GM19324 (cell line): ENCODE data around the gene CORO2B.

ENCODE experiments used
- ATAC-seq: cut with Tn5 transposase; IDR thresholded peaks from one replicate; pipeline ENCODE4 v1.9.1; 2021; ENCODE audit warnings: mild to moderate bottlenecking, moderate library complexity; ENCODE audit not compliant: unreplicated experiment, low FRiP score

The CORO2B gene

DNA sequence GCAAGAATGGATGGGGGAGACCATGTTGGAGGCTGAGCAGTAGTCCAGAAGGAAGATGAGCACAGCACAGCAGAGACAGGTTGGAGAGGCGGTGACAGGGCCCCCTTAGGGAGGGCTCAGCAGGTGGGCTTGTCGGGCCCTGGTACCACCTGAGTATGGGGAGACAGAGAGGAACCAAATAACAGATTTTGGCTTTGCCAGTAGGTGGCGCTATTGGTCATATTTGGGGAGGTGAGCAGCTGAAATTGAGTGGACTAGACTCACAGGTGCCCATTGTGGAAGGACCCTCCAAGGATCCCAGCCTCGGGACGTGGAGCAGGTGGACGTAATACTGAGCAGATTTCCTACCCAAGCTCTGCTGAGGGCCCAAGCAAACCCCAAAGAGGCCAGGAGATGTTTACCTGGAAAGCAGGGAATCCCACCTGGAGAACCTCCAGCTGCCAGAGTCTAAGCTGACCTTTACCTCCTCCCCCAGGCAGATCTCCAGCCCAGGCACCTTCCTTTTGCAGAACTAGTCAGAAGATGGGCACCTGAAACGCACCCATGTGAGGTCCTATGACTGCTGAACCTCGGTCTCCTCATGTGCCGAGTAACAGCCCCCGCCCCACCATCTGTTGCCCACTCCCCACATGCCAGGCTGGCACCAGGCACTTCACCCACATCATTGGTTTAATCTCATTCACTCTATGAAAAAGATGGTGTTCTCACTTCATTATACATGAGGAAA lies 24.6 kb upstream of the CORO2B start:
- no peak for ATAC-seq

GRCh38 chr15:68554721-68555678 lies 23.8 kb upstream of the CORO2B start:
- ATAC-seq = no peak

DNA sequence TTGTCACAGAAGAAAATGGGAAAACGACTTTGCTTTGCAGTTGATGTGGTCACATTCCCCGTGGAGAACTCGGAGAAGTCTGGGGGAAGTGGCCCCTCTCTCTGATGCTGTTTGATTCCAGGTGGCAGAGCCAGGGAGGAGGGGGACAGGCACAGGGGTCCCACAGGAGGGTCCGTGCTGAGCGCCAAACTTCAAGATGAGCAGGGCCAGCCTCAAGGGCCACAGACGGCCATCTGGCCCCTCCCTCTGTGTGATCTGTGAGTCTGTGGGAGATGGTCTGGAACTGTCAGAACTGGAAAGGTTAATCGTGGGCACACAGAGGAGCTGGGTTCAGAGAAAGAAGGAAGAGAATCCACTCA lies 23.1 kb upstream of the CORO2B start:
- ATAC-seq = no peak

GRCh38 chr15:68556139-68556990 lies 22.4 kb upstream of the CORO2B start:
- ATAC-seq = no peak

DNA sequence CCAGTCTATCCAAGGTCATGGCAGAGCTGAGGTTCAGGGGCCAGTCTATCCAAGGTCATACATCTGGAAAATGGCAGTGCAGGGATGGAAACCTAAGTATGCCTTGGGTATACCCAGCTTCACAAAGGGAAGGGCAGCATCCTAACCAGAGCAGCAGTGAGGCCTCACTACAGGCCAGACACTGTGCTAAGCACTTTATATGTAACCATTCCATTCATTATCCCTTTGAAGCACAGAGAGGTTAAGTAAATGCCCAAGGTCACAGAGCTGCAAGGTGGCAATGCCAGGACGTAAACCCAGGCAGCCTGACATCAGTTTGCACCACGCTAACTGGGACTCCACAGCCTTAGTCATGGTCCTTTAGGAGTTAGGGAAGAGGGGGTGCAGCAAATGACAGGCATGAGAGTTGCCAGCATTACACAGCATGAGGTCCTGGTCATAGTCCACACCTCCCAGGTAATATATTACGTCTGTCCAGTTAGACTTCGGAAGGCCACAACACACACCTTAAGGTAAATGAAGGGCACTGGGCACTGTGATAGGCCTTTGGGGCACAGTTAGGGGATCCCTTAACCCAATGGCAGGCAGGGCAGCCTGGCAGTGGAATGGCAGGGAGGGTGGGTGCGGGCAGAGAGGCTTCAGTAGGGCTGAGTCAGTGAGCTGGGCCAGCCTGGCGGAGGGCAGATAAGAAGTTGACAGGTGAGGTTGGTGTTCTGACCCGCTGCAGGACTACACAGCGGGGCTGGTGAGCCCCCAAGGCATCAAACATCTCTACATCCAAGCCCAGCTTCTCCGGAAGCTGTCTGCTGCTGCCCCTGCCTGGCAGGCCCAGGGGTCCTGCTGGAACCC lies 21.1 kb upstream of the CORO2B start:
- no peak for ATAC-seq

DNA sequence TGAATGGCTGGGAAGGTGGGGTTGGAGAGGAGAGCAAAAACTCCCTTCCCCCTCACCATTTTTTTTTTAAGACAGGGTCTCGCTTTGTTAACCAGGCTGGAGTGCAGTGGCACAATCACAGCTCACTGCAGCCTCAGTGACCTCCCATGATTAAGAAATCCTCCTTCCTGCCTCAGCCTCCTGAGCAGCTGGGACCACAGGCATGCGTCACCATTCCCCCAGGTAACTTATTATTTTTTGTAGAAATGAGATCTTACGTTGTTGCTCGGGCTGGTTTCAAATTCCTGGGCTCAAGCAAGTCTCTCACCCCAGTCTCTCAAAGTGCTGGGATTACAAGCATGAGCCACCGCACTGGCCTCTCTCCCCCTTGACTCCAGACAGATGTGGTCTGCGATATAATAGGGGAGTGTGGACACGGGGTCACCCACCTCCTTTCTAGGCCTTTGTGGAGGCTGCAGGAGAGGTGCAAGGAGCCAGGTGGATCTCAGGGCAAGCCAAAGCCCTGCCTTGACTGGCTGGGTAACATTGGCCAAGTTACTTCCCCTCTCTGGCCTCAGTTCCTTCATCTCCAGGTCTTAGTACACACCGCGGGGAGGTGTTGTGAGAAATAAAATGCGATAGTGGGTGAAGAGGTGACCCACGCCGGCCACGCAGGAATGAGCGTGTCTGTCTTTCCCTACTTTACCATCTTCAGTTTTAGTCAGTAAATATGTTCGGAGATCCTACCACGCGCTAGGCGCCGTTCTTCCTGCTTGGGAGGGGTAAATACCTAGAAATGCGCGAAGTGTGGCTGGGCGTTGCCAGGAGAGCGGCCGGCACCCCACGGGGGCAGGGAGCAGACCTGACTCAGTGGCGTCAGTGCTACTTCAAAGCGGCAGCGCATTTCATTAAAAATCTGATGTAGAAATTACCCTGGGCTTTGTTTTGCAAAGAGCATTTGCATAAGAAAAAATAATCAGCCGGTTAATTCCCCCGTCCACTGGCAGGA lies 20.2 kb upstream of the CORO2B start:
- ATAC-seq = no peak

- ATAC-seq = no peak
Measured at GRCh38 chr15:68559345-68560310, 19.2 kb upstream of the CORO2B start.

DNA sequence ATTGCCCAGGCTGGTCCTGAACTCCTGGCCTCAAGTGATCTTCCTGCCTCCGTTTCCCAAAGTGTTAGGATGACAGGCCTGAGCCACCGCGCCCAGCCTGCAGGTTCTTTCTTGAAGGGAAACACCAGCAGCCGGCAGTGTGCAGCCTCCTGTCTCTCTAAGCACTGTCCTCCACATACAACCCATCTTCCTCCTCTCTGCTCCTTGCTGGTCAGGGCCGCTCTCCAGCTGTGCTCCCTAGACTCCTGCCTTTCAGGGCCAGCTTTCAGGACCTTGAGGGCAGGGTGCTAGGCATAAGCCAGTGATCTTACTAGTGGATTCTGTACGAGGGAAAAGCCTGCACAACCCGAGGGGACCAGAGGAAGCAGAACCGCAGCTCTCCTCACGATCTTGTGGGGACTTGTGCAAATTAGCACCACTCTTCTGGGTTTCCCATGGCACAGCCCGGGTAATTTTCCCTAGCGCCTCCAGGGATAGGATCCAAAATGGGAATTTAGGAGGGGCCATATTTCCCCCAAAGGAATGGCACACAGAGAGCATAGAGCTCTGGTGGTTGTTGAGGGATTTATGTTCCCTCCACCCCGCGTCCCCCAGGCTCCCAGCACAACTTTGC lies 18.2 kb upstream of the CORO2B start:
- no peak for ATAC-seq

DNA sequence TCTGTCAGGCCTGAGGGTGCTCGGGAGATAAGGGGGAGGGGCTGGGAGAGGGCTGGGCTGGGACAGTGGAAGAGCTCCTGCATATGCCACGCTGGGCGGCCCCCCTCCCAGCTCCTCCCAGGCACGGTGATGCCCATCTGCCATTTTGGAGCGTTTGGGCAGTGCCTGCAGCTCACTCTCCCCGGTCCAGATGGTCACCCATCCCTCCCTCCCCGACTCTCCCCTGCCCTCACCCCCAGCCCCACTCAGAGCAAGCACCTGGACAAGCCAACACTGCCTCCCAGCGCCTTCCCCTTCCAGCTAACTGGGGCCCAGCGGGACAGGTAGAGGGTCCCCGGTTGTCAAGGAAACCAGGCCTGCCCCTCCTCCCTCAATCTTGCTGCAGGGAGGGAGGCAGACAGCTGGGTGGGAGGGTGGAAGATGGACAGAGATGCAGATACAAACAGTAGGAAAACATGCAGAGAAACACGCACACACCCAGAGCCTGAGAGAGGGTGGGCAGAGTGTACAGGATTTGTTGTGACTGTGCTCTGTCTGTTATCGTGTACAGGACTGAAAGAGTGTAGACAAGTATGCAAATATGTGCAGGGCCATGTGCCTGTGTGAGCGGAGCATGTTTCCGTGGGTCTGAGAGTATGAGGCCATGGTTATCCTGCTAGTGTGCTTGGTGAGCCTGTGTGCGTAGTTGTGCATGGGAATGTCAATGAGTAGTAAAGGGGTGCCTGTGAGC lies 17.5 kb upstream of the CORO2B start:
- ATAC-seq = no peak

- no peak for ATAC-seq
Measured at GRCh38 chr15:68561901-68562300, 16.9 kb upstream of the CORO2B start.

DNA sequence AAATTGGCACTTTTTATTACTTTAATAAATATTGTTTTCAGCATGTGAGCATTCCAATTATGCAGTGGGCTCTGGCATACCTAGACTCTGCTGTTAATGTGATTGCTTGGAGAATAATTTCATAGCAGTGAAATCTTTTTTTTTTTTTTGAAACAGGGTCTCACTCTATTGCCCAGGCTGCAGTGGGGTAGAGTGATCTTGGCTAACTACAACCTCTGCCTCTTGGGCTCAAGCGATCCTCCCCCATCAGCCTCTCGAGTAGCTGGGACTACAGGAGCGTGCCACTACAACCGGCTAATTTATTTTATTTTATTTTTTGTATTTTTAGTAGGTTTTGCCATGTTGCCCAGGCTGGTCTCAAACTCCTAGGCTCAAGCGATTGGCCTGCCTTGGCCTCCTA lies 14.6 kb upstream of the CORO2B start:
- ATAC-seq = no peak

GRCh38 chr15:68565234-68565633 lies 13.6 kb upstream of the CORO2B start:
- no peak for ATAC-seq

- no peak for ATAC-seq
Measured at GRCh38 chr15:68565726-68566125, 13.1 kb upstream of the CORO2B start.

DNA sequence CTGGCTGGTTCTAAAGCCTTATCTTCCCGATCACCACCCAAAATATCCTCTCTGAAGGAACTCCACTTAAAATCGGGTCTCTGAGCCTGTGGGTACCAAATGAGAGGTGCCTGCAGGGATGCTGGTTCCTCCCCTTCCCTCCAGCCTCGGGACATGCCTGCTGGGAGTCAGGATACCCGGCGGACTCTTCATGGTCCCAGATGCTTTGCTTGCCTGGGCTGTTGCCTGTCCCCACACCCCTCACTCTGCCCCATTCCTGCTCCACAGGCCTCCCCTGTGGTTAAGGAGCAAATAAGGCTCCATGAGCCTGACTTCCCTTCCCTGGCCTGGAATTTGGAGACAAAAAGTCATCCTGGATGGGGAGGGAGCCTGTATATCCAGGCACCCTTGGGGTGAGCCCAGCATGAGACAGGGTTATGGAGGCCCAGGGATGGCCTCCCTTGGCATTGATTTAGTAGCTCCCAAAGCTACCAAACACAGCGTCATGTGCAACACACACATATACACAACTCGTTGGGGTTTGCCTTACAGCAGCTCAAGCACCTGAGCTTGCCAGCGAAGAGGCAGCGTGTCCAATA lies 12.3 kb upstream of the CORO2B start:
- ATAC-seq = no peak

GRCh38 chr15:68567345-68567744 lies 11.4 kb upstream of the CORO2B start:
- no peak for ATAC-seq

DNA sequence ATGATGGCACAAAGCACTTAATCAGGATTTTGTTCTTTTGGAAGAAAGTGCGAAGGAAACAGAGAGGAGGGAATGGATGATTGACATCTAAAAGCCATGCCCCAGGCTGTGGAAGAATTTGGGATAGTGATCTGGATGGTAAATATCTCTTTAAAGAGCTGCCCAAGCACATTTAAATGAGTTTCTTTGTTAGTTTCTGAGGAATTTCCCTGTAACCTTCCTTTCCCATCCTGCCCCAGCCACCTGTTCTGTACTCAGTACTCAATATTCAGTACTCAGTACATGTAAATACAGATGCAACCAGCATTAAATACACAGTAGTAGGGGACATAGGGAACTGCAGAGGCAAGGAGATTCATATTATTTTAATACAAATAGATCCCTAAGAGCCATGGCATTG lies 7.8 kb upstream of the CORO2B start:
- ATAC-seq = no peak
